ENCODE measurements around the gene FUCA1. TPM values are rescaled to one million over a fixed set of nuclear protein-coding genes. Genes with fewer than 3 reads are reported as not detected.

Gene FUCA1
- polyA plus RNA-seq, 1 donor from 2014 or later = 38.5 TPM

GRCh38 chr1:23845163-23845562 lies 22.9 kb downstream of the FUCA1 start:
- Histone ChIP-seq H3K27ac (ENCODE audit: low read length) (no peak overlapping the region), H3K79me2 (replicated peaks; ENCODE audit: insufficient read depth, low read length) (no peaks in the 10 kb centered on the region), H3F3A (ENCODE audit: insufficient read depth, low read length, poor library complexity, severe bottlenecking) (no peaks in the 10 kb centered on the region), H3K4me2 (ENCODE audit: low read length) (no peak overlapping the region), H3K9me2 (ENCODE audit: insufficient read depth, low read length) (no peaks in the 10 kb centered on the region), H3K9me3 (ENCODE audit: low read length) (no peaks in the 10 kb centered on the region), H3K9ac (ENCODE audit: low read length) (no peak overlapping the region), H3K27me3 (ENCODE audit: insufficient read depth, low read depth, low read length) (no peaks in the 10 kb centered on the region), H2AFZ (ENCODE audit: low read depth, low read length) (no peak overlapping the region), H4K20me1 (ENCODE audit: insufficient read depth) (no peaks in the 10 kb centered on the region), H3K36me3 (ENCODE audit: insufficient read depth, low read length) (peaks cover 5% of the 10 kb centered on the region), H3K4me3 (ENCODE audit: low read length) (no peak overlapping the region)
- no peak for TF ChIP-seq MXI1 (conservative IDR thresholded peaks at IDR 0.05; ENCODE audit: poor library complexity, severe bottlenecking)
- TF ChIP-seq REST (IDR thresholded peaks at IDR 0.05; ENCODE audit: borderline replicate concordance) = no peak
- no peak for TF ChIP-seq POLR2AphosphoS5 (IDR thresholded peaks at IDR 0.05)
- TF ChIP-seq CTCF (IDR thresholded peaks at IDR 0.05; ENCODE audit: poor library complexity, severe bottlenecking) = no peak

- Histone ChIP-seq H3K36me3 (ENCODE audit: insufficient read depth, low read length) (peaks cover 5% of the 10 kb centered on the region), H3F3A (ENCODE audit: insufficient read depth, low read length, poor library complexity, severe bottlenecking) (no peaks in the 10 kb centered on the region), H3K9ac (ENCODE audit: low read length) (no peak overlapping the region), H3K9me3 (ENCODE audit: low read length) (no peaks in the 10 kb centered on the region), H3K4me2 (ENCODE audit: low read length) (no peak overlapping the region), H3K4me3 (ENCODE audit: low read length) (no peak overlapping the region), H3K9me2 (ENCODE audit: insufficient read depth, low read length) (no peaks in the 10 kb centered on the region), H2AFZ (ENCODE audit: low read depth, low read length) (no peak overlapping the region), H3K27me3 (ENCODE audit: insufficient read depth, low read depth, low read length) (peaks cover 3% of the 10 kb centered on the region), H4K20me1 (ENCODE audit: insufficient read depth) (no peaks in the 10 kb centered on the region), H3K79me2 (replicated peaks; ENCODE audit: insufficient read depth, low read length) (no peaks in the 10 kb centered on the region), H3K27ac (ENCODE audit: low read length) (no peak overlapping the region)
- TF ChIP-seq REST (IDR thresholded peaks at IDR 0.05; ENCODE audit: borderline replicate concordance) = no peak
- no peak for TF ChIP-seq MXI1 (conservative IDR thresholded peaks at IDR 0.05; ENCODE audit: poor library complexity, severe bottlenecking)
- TF ChIP-seq RAD21 (conservative IDR thresholded peaks at IDR 0.05) = no peak
- TF ChIP-seq POLR2AphosphoS5 (IDR thresholded peaks at IDR 0.05) = no peak
- no peak for TF ChIP-seq EP300 (conservative IDR thresholded peaks at IDR 0.05; ENCODE audit: poor library complexity, severe bottlenecking)
Measured at GRCh38 chr1:23843644-23844043, 24.4 kb downstream of the FUCA1 start.
